Lower leg skin (tissue), 4 donors: ENCODE data around the gene SCGB1C1. TPM values are rescaled to one million over a fixed set of nuclear protein-coding genes. Genes with fewer than 3 reads are reported as not detected.

ENCODE experiments used
- DNase-seq, 2 donors: peaks; one replicate each; pipeline ENCODE4 v3.0.0-alpha.2; 2019; ENCODE audit warnings: low spot score in 2 of 2
- H3K4me3 ChIP-seq: fragments of 200-600 bp; sonication (generic); 2 replicates; pipeline ENCODE4 v1.5.1; 2017; ENCODE audit warnings: mild to moderate bottlenecking, low read depth; ENCODE audit not compliant: poor library complexity, severe bottlenecking
- POLR2A ChIP-seq, 2 donors: fragments of 450-650 bp; IDR thresholded peaks; one replicate each; pipeline ENCODE4 v1.6.1; 2016 to 2017; ENCODE audit warnings: antibody characterized with exemption in 2 of 2, mild to moderate bottlenecking in 1 of 2, moderate library complexity in 1 of 2
- WGBS, 2 donors: methylation state at CpG; one replicate each; pipeline ENCODE4 v1.1.5; 2018; 5-methylcytosine and 5-hydroxymethylcytosine counted together
- intact Hi-C: fragments of 100-400 bp; cut with DNase I; formaldehyde crosslinking; loops from one replicate; pipeline ENCODE4 v1.15.0; 2023; ENCODE audit warnings: low total_unique reads
- total RNA-seq, 4 donors: library from RNA; depleted of rRNA; stranded (reverse); fragments of >200 nt; gene quantifications; one replicate each; pipeline ENCODE4 v1.1.0, GENCODE V29; 2016
- TF ChIP-seq, protein P1 (sequence below), 3 donors: fragments of 450-650 bp; IDR thresholded peaks; one replicate each; pipeline ENCODE4 v1.5.1; 2016; ENCODE audit warnings: antibody characterized with exemption in 3 of 3, mild to moderate bottlenecking in 3 of 3, moderate library complexity in 2 of 3

Gene SCGB1C1
- total RNA-seq, 4 donors from 2014 or later: not detected

DNA sequence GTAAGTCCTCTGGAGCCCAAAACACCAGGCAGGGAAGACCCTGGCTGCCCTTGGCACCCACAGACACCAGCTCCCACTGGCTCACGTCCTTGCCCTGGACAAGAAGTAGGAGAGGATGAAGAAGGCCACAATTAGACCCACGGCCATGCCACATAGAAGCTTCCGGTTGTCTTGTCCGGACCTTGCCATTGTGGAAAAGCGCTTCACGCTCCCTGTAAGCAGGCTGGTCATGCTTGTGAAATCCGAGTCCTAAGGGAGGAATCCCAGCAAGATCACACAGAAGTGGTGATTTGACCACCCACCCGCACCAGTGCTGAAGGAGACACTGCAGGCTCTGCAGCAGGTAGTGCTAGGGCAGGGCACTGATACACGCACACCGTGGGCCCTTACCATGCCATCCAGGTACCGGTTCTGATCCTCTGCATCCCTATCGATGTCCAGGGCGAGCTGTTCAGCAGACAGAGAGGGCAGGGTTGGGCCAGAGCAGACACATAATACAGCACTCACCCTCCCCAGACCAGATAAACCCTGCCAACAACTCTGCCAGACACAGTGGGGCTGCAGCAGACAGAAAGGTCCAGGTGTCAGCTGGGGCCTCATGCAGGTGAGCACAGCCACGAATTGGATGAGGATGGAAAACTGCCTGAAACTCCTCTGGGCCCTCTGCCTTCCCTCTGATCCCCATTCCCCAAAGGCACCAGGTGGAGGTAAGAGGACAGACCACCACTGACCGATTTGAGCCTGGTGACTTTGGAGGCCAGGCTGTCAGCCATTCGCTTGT lies 12.5 kb downstream of the SCGB1C1 start:
- WGBS, 2 donors: 81 to 90% methylated on average over 14 to 16 of the region's 16 CpGs
- DNase-seq: peak; percentile 13 to 80
- TF ChIP-seq POLR2A (IDR thresholded peaks at IDR 0.05): no peak
- TF ChIP-seq, protein P1, sequence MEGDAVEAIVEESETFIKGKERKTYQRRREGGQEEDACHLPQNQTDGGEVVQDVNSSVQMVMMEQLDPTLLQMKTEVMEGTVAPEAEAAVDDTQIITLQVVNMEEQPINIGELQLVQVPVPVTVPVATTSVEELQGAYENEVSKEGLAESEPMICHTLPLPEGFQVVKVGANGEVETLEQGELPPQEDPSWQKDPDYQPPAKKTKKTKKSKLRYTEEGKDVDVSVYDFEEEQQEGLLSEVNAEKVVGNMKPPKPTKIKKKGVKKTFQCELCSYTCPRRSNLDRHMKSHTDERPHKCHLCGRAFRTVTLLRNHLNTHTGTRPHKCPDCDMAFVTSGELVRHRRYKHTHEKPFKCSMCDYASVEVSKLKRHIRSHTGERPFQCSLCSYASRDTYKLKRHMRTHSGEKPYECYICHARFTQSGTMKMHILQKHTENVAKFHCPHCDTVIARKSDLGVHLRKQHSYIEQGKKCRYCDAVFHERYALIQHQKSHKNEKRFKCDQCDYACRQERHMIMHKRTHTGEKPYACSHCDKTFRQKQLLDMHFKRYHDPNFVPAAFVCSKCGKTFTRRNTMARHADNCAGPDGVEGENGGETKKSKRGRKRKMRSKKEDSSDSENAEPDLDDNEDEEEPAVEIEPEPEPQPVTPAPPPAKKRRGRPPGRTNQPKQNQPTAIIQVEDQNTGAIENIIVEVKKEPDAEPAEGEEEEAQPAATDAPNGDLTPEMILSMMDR (IDR thresholded peaks at IDR 0.05): no peak
- H3K4me3 ChIP-seq: no peak overlapping the region
- intact Hi-C loops: no loop called here

DNA sequence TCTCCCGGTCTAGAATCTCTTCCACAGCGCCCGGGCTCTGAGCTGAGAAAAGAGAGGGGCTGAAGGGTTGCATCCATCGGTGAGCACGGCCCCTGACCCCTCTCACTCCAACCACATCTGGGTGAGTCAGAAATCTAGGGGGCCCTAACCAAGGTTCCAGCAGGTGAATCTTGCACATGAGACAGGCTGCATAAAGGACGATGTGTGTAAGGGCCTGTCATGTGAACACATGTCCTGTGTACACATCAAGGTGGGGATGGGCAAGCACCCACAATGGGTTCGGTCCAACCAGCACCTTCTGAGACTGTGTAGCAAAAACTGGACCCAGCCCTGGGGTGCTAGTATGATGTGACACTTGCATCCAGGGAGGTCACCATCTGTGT lies 13.1 kb downstream of the SCGB1C1 start:
- TF ChIP-seq, protein P1 (IDR thresholded peaks at IDR 0.05): no peak
- TF ChIP-seq POLR2A (IDR thresholded peaks at IDR 0.05): no peak
- peak; percentile 13 to 82 for DNase-seq
- 71 to 79% methylated on average over 7 of the region's 7 CpGs for WGBS, 2 donors
- intact Hi-C loops: no loop called here
- H3K4me3 ChIP-seq: no peak overlapping the region

DNA sequence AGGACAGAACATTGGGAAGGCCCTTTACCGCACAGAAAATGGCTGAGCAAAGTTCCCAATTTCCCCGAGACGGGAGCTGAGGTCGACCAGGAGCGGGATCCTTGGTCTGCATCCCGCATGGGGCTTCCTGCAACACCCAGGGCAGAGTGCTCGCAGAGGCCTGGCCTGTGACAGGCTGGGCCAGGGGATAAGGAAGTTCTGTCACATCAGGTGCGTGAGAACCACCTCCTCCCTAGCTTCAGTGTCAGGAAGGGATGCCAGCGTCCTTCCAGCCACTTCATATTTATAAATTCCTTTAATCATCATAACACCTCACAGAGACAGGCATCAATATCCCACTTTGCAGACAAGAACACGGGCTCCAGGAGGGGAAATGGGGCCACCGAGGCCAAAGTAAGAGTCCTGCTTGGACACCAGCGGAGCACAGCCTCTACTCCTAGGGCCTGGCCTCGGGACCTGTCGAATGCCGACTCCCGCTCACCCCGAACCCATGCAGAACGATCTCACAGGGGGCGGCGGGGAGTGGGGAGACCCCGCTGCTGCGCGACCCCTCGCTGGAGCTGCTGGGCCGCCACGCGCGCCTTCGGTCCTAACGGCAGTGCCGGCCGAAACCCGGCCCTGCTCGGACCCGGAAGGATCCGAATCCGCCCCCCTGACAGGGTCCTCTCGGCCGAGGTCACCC lies 13.8 kb downstream of the SCGB1C1 start:
- intact Hi-C loops: no loop called here
- 1 to 2% methylated on average over 35 to 39 of the region's 39 CpGs for WGBS, 2 donors
- peak overlapping the region; percentile 91 for H3K4me3 ChIP-seq
- peak; percentile 19 to 87 for DNase-seq
- TF ChIP-seq POLR2A (IDR thresholded peaks at IDR 0.05): no peak
- TF ChIP-seq, protein P1 (IDR thresholded peaks at IDR 0.05): no peak

DNA sequence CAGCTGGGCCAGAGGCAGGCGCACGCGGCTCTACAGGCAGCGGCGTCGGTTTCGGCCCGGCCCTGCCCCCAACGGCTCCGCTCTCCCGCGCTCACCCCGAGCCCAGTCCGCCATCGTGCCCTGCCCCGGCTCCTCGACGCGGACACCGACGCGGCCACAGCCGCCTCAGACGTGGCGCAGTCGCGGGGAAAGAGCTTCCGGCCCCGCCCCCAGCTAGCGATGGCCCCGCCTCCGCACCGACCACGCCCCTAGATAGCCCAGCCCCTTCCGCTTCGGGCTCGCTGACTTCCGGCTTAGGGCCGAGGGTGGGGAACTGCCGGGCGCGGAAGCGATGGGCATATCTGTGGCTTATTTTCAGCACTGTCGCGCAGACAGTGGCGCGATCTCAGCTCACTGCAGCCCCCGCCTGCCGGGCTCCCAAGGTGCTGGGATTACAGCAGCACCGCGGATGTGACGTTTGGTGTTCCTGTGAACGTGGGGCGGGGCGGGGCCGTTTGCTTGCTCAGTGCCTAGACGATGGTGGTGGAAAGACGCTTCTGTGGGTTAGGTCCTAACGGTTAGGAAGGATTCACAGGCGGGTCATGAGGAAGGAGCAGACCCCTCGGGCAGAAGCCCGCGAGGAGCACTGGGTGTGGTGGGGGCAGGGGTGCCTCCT lies 14.5 kb downstream of the SCGB1C1 start, which contains the start of the genes BET1L and RIC8A:
Gene BET1L (minus strand): TSS at position 192 of the 655 bp plus-strand sequence. CDS start 78 bp downstream, at position 114.
Gene RIC8A (plus strand): TSS at position 501 of the 655 bp plus-strand sequence. CDS start 1,147 bp downstream, outside the sequence.
- intact Hi-C loops: no loop called here
- TF ChIP-seq, protein P1 (IDR thresholded peaks at IDR 0.05): no peak
- peak in 1 of 2 donors; percentile 59 for TF ChIP-seq POLR2A (IDR thresholded peaks at IDR 0.05)
- peak; percentile 96 to 99 for DNase-seq
- peak within 1 kb of the TSS; percentile 91 for H3K4me3 ChIP-seq
- WGBS, 2 donors: 0 to 1% methylated on average over 20 to 28 of the region's 63 CpGs

DNA sequence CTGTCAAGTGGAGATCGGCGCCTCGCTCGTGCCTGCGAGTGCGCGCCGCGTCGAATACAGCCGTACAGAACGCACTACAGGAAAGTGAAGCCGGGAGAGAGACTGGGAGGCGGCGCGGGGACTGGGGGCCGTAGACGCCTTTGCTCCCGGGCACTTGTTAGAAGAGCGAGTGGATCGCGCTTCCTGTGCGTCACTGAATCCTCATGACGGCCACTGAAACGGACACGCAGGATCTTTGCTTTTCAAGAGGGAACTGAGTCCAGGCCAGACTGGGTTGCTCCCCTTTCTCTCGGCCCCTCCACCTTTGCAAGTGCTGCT lies 14.9 kb downstream of the SCGB1C1 start:
- DNase-seq: peak in 1 of 2 donors; percentile 46
- intact Hi-C loops: no loop called here
- no peak for TF ChIP-seq POLR2A (IDR thresholded peaks at IDR 0.05)
- TF ChIP-seq, protein P1 (IDR thresholded peaks at IDR 0.05): no peak
- WGBS, 2 donors: 0% methylated on average over 25 to 27 of the region's 27 CpGs
- H3K4me3 ChIP-seq: peak overlapping the region; percentile 78
